ENCODE measurements around the gene USP37.
A peak's percentile ranks its signal among the peaks of the same experiment; 100 is the strongest.

Gene USP37

GRCh38 chr2:218428846-218429558 is 139.1 kb downstream of the USP37 start:
- no peak for ATAC-seq

GRCh38 chr2:218427741-218428140 is 140.4 kb downstream of the USP37 start:
- ATAC-seq, result no peak

GRCh38 chr2:218425531-218425930 is 142.6 kb downstream of the USP37 start:
- ATAC-seq, result no peak

- ATAC-seq, result no peak
Observed at GRCh38 chr2:218423584-218423983, 144.6 kb downstream of the USP37 start.

DNA sequence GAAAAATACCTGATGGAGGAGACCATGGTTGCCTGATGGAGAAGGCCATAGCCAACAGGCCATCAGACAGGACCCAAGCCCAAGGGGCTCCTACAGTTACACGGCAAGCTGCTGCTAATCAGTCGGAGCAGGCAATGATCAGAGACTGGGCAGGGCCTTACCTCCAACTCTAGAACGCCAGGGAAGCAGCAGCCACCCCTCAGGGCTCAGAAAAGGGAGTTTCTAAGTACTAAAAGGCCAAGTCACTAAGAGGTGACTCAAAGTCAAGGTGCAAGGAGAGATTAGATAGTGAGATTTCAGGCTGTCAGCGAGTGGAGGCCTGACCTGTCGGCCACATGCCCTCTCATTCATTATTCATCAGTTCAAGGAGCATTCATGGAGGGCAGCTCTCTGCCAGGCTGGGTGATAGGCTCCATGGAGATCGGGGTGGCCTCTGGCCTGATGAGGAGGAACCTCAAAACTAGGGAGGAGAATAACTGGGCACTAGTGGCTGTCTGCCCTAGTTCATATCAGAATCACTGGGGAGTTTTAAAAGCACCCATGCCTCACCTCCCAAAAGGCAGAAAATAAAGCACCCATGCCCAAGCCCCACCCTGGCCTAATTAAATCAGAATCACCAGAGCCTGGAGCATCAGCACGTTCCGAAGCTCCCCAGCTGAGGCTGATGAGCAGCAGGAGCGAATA is 145.6 kb downstream of the USP37 start:
- ATAC-seq, result no peak

DNA sequence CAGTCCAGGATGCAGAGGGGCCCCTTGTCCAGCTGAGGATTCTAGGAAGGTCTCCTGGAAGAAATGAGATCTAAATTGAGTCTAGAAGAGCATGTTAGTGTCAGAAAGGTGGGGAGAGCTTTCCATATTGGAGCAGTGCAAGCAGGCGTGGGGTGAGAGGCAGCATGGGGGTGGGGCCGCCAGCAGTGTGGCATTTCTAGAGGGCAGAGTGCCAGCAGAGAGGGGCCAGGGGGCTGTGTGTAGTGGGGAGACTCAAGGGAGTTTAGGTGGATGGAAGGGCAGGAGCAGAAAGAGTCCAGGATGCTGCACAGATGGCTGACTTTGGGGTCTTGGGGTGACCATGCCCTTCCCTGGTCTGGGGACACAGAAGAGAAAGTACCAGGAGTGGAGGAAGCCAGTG is 147.1 kb downstream of the USP37 start:
- no peak for ATAC-seq

DNA sequence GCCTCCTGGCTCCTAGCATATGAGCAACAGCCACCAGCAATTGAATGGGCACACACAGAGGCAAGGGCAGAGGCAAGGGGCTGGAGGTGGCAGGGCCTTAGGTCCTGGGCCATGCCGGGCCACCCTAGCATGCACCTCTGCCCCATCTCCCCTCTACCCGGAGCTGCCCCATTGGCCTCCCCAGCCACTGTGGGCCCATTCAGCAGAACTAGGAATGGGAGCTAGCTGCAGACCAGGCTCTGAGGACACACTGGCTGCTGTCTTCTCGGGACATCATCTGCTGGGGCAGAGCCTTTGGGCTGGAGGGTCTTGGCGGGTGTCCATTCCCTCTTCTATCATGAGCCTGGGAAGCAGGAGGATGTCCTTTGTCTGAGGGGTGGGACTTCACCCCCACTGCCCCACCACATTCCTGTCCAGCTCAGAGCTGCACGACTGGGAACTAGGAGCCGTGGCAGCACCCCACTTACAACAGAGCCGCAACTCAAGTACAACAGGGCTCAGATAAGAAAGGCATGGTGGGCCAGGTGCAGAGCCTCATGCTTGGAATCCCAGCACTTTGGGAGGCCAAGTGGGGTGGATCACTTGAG is 148.4 kb downstream of the USP37 start:
- ATAC-seq, result no peak

DNA sequence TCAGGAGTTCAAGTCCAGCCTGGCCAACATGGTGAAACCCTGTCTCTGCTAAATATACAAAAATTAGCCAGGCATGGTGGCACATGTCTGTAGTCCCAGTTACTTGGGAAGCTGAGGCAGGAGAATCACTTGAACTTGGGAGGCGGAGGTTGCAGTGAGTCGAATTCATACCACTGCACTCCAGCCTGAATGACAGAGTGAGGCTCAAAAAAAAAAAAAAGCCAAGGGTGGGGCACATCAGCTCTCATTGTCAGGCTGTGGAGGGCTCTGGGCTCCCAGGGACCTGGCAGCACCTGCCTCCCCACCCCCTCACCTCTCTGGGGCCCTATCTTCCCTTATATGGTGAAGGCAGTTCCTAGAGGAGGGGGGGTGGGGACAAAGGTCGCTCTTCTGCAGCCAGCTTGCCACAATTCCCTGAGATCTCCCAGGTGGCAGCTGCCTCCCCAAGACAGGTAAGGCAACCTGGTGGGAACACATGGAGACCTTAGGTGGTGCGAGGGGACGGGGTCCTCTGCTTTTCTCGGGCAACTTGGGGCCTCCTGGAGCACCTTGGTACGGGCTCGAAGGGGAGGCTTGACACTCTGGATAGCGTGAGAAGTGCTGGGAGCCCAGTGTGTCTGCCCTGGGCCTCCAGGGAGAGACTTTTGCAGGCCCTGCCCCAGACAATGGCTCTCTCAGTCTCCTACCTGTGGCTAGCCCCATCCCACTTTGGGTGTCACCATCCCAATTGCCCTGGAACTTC is 149.3 kb downstream of the USP37 start, which contains the start of gene VIL1:
VIL1 (plus strand) TSS at position 407 of the 742 bp plus-strand sequence. CDS start 4,656 bp downstream, outside the sequence.
- ATAC-seq, result no peak

DNA sequence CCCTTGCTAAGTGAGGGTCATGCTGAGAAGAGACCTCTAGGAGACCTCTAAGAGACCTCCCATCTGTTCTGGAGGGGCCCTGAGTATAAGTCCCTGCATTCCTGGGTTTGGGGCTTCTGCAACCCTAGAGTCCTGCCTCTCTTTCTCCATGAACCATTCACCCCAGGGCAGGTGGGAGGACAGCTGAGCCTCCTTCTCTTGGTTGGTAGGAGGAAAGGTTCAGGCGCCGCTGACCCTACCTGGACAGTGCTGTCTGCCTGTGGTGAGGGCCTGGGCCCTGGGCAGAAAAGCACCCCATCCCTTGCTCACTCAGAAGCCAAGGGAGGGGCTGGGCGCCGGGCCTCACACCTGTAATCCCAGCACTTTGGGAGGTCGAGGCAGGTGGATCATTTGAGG is 149.8 kb downstream of the USP37 start:
- ATAC-seq, result no peak

DNA sequence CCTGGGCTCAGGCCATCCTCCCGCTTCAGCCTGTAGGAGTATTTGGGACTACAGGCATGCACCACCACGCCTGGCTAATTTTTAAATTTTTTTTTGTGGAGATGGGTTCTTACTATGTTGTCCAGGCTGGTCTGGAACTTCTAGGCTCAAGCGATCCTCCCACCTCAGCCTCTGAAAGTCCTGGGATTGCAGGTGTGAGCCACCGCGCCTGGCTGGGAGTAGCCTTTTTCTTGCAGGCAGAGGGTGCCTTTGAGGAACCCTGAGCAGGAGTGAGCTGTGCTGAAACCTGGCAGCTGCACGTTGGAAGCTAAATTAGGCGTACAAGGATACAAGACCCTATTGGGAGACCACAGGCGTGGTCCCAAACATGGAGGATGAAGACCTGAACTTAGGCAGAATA is 160.4 kb downstream of the USP37 start:
- ATAC-seq, result no peak

- ATAC-seq, result peak; percentile 21 to 25
Observed at GRCh38 chr2:218406949-218407618, 161.1 kb downstream of the USP37 start.

- ATAC-seq, result peak; percentile 80 to 84
Observed at GRCh38 chr2:218406209-218406948, 161.8 kb downstream of the USP37 start.

DNA sequence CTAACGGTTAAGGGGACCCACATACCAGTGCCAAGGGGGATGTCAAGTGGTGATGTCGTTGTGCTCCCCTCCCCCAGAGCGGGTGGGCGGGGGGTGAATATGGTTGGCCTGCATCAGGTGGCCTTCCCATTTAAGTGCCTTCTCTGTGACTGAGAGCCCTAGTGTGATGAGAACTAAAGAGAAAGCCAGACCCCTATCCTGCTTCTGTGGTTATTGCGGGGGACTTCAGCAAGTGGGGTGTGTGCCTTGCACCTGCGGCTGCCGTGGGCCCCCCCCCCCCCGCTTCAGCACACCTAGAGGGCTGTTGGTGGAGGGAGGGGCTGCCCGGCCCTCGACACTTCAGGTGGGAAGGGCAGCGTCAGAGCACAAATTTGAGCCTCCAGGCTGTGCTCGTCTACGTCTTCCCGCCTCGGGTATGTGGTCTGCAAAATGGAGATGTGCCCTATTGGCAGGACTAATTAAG is 162.4 kb downstream of the USP37 start:
- ATAC-seq, result peak in 1 of 2 donors; percentile 1

GRCh38 chr2:218405086-218405745 is 162.9 kb downstream of the USP37 start:
- no peak for ATAC-seq

DNA sequence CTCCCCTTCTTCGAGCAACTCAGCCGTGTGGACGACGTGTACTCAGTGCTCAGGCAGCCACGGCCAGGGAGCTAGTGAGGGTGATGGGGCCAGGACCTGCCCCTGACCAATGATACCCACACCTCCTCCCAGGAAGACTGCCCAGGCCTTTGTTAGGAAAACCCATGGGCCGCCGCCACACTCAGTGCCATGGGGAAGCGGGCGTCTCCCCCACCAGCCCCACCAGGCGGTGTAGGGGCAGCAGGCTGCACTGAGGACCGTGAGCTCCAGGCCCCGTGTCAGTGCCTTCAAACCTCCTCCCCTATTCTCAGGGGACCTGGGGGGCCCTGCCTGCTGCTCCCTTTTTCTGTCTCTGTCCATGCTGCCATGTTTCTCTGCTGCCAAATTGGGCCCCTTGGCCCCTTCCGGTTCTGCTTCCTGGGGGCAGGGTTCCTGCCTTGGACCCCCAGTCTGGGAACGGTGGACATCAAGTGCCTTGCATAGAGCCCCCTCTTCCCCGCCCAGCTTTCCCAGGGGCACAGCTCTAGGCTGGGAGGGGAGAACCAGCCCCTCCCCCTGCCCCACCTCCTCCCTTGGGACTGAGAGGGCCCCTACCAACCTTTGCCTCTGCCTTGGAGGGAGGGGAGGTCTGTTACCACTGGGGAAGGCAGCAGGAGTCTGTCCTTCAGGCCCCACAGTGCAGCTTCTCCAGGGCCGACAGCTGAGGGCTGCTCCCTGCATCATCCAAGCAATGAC is 163.6 kb downstream of the USP37 start:
- ATAC-seq, result no peak

GRCh38 chr2:218403810-218404209 is 164.3 kb downstream of the USP37 start:
- no peak for ATAC-seq

- no peak for ATAC-seq
Observed at GRCh38 chr2:218402911-218403411, 165.2 kb downstream of the USP37 start.

DNA sequence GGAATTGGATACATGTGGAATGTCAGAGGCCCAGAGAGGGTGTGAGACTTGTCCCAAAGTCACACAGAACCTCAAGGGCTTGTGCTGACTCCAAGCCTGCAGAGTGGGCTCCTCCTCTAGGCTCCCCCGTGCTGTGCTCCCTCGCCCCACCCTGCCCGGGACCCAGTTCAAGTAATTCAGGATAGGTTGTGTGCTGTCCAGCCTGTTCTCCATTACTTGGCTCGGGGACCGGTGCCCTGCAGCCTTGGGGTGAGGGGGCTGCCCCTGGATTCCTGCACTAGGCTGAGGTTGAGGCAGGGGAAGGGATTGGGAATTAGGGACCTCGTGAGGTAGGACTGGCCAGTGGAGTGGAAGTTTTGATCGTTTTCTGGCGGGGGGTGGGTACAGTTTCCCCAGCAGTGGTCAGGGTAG is 165.7 kb downstream of the USP37 start:
- no peak for ATAC-seq

DNA sequence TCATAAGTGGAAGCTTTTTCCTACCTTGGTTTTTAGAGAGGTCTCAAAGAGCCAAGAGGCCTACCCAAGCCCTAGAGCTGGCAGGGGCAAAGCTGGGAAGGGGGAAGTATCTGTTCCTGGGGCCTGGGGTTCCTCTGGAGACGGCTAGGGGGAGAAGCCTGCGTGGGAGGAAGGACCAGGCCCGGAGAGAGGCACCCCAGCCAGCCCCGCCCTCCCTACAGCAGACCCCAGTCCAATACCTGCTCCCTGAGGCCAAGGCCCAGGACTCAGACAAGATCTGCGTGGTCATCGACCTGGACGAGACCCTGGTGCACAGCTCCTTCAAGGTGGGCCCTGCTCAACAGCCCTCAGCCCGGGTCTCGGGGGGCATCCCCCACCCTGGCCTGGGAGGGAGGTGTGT is 166.3 kb downstream of the USP37 start:
- ATAC-seq, result no peak
